HG03045 (cell line): ENCODE measurements around the gene PEX14.

Source experiments
- ATAC-seq: cut with Tn5 transposase; IDR thresholded peaks from one replicate; pipeline ENCODE4 v1.9.1; 2021; ENCODE audit warnings: mild to moderate bottlenecking, moderate library complexity; ENCODE audit not compliant: unreplicated experiment

The PEX14 gene

GRCh38 chr1:10539411-10540043, 64.8 kb downstream of the PEX14 start:
- no peak for ATAC-seq

GRCh38 chr1:10540277-10541005, 65.7 kb downstream of the PEX14 start:
- no peak for ATAC-seq

GRCh38 chr1:10541286-10541685, 66.5 kb downstream of the PEX14 start:
- no peak for ATAC-seq

- ATAC-seq: no peak
Observed at GRCh38 chr1:10544239-10544638, 69.5 kb downstream of the PEX14 start.

- ATAC-seq: no peak
Observed at GRCh38 chr1:10546896-10547295, 72.1 kb downstream of the PEX14 start.

GRCh38 chr1:10549904-10550664, 75.3 kb downstream of the PEX14 start:
- ATAC-seq: no peak

GRCh38 chr1:10553118-10553517, 78.4 kb downstream of the PEX14 start:
- no peak for ATAC-seq

GRCh38 chr1:10555635-10556429, 81.1 kb downstream of the PEX14 start:
- no peak for ATAC-seq

- no peak for ATAC-seq
Observed at GRCh38 chr1:10556430-10557005, 81.8 kb downstream of the PEX14 start.

GRCh38 chr1:10557714-10558113, 83.0 kb downstream of the PEX14 start:
- ATAC-seq: no peak

GRCh38 chr1:10559386-10559785, 84.6 kb downstream of the PEX14 start:
- no peak for ATAC-seq

- ATAC-seq: no peak
Observed at GRCh38 chr1:10561497-10561896, 86.7 kb downstream of the PEX14 start.

- ATAC-seq: no peak
Observed at GRCh38 chr1:10561955-10562354, 87.2 kb downstream of the PEX14 start.

- no peak for ATAC-seq
Observed at GRCh38 chr1:10564063-10564462, 89.3 kb downstream of the PEX14 start.

- ATAC-seq: no peak
Observed at GRCh38 chr1:10569531-10569930, 94.8 kb downstream of the PEX14 start.

- ATAC-seq: no peak
Observed at GRCh38 chr1:10575616-10576015, 100.9 kb downstream of the PEX14 start.

GRCh38 chr1:10578070-10578469, 103.3 kb downstream of the PEX14 start:
- ATAC-seq: no peak

- ATAC-seq: no peak
Observed at GRCh38 chr1:10583641-10584040, 108.9 kb downstream of the PEX14 start.

GRCh38 chr1:10585242-10585641, 110.5 kb downstream of the PEX14 start:
- ATAC-seq: no peak

GRCh38 chr1:10586125-10586524, 111.4 kb downstream of the PEX14 start:
- no peak for ATAC-seq

GRCh38 chr1:10588640-10589039, 113.9 kb downstream of the PEX14 start:
- no peak for ATAC-seq
